Measurements from ENCODE around the gene ZDHHC11. TPM values are rescaled to one million over a fixed set of nuclear protein-coding genes. Genes with fewer than 3 reads are reported as not detected.
A peak's percentile ranks its signal among the peaks of the same experiment; 100 is the strongest.

The ZDHHC11 gene
- total and polyA plus RNA-seq, 7 experiments from 2014 or later = 0.20 to 22.1 (median 8.8) TPM; not detected in 1

DNA sequence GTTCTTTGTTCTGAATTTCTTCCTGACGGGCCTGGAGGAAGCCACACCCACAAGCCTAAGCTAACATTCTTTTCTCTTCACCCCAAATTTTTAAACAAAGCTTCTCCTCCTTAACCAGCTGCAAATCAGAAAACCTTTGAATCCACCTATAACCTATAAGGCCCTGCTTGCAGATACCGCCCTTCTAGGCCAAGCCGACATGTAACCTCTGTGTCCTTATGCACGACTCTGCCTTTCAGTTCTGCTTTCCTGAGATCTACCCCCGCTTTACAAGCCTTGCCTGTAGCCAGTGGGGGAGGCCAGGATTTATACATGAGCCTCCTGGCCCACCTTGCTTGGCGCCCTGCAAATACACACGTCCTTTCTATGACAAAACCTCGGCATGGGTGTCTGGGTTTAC lies 22.5 kb upstream of the ZDHHC11 start:
- Mint-ChIP-seq H3K27me3 (no peaks in the 10 kb centered on the region), H3K4me3 (no peak overlapping the region), H3K36me3 (peaks cover 12 to 75% (median 34%) of the 10 kb centered on the region in 5 donors), H3K27ac (no peak overlapping the region), H3K4me1 (peaks cover 0 to 7% (median 0%) of the 10 kb centered on the region in 7 donors), H3K9me3 (no peaks in the 10 kb centered on the region)
- no peak overlapping the region for H3K4me3 ChIP-seq (ENCODE audit: low read length)
- intact Hi-C loops (cut with micrococcal nuclease) = no loop called here
- no peaks in the 10 kb centered on the region for H3K27me3 ChIP-seq (ENCODE audit: control insufficient read depth in 2 of 2, insufficient read depth in 2 of 2, low read length in 2 of 2)
- ATAC-seq (no peak), DNase-seq (no peak)
- ChIA-PET CTCF (no interaction called here), POLR2A (no interaction called here)
- no peak overlapping the region for H3K27ac ChIP-seq (ENCODE audit: low read depth, low read length)
- H3K9me3 ChIP-seq (ENCODE audit: control insufficient read depth in 2 of 3, low read length in 3 of 3) = no peaks in the 10 kb centered on the region
- H3K4me1 ChIP-seq (ENCODE audit: control insufficient read depth in 2 of 2, insufficient read depth in 2 of 2, low read length in 2 of 2) = no peaks in the 10 kb centered on the region
- peaks cover 19 to 99% (median 38%) of the 10 kb centered on the region in 3 experiments for H3K36me3 ChIP-seq (ENCODE audit: control insufficient read depth in 2 of 3, insufficient read depth in 3 of 3, low read length in 3 of 3)

DNA sequence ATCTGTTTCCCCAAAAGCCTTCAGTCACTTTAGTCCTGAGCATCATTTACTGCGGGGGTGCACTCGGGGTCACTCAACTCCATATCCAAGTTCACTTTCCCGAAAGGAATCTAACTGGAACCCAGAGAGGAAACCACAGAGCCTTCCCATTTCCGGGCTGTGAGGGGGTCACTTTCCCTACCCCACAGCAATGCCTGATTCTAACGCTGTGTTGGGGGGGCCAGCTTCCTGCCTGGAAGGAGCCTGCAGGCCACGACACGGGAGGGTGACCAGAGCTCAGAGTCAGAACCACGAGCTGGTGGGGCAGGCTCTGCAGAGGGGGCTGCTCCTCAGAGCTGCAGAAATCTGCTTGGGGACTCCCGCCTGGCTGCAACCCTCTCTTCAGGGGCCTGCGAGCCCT lies 21.5 kb upstream of the ZDHHC11 start:
- Histone ChIP-seq H3K36me3 (ENCODE audit: control insufficient read depth in 2 of 3, insufficient read depth in 3 of 3, low read length in 3 of 3) (peaks cover 19 to 99% (median 39%) of the 10 kb centered on the region in 3 experiments), H3K4me3 (ENCODE audit: low read length) (no peak overlapping the region), H3K4me1 (ENCODE audit: control insufficient read depth in 2 of 2, insufficient read depth in 2 of 2, low read length in 2 of 2) (no peaks in the 10 kb centered on the region), H3K27me3 (ENCODE audit: control insufficient read depth in 2 of 2, insufficient read depth in 2 of 2, low read length in 2 of 2) (no peaks in the 10 kb centered on the region), H3K9me3 (ENCODE audit: control insufficient read depth in 2 of 3, low read length in 3 of 3) (no peaks in the 10 kb centered on the region), H3K27ac (ENCODE audit: low read depth, low read length) (no peak overlapping the region)
- H3K9me3 Mint-ChIP-seq = no peaks in the 10 kb centered on the region
- H3K36me3 Mint-ChIP-seq = peaks cover 17 to 77% (median 38%) of the 10 kb centered on the region in 5 donors
- no peak for ATAC-seq
- no peaks in the 10 kb centered on the region for H3K27me3 Mint-ChIP-seq
- ChIA-PET CTCF (no interaction called here), POLR2A (no interaction called here)
- H3K4me1 Mint-ChIP-seq = peaks cover 0 to 7% (median 0%) of the 10 kb centered on the region in 7 donors
- DNase-seq = no peak
- H3K4me3 Mint-ChIP-seq = no peak overlapping the region
- no peak overlapping the region for H3K27ac Mint-ChIP-seq
- intact Hi-C loops (cut with micrococcal nuclease) = no loop called here

DNA sequence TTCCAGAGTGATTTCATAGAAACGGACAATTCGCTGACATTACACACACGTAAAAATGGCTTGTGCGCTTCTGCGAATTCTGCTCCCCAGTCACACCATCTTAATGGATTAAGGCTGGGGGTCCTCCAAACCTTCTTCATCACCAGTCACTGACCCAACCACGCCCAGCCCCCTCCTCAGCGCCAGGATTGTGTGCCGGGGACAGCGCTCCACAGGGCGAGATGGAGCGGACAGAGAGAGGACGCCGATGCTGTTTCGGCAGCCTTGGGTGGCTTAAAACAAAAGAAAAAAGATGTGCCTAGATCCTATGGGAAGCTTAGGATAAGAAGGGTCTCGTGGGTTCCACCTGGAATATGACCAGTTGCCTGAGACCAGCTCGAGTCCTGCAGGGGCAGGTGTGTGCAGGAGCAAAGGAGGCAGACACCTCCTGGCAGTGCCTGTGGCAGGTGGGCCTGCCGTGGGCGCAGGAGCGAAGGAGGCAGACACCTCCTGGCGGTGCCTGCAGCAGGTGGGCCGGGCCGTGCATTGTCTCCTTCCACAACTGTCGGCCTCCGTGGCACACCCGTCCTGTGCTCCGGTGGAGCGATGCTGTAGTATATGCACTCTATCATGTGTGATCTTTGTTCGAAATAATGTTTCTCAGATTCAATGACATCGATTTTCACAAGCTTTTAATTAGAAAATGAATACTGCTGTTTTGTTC lies 21.0 kb upstream of the ZDHHC11 start:
- H3K9me3 ChIP-seq (ENCODE audit: control insufficient read depth in 2 of 3, low read length in 3 of 3) = no peaks in the 10 kb centered on the region
- DNase-seq (no peak), ATAC-seq (no peak)
- peaks cover 0 to 7% (median 0%) of the 10 kb centered on the region in 7 donors for H3K4me1 Mint-ChIP-seq
- no peak overlapping the region for H3K4me3 Mint-ChIP-seq
- no peak overlapping the region for H3K27ac ChIP-seq (ENCODE audit: low read depth, low read length)
- H3K4me3 ChIP-seq (ENCODE audit: low read length) = no peak overlapping the region
- POLR2A ChIA-PET = no interaction called here
- no peak overlapping the region for H3K27ac Mint-ChIP-seq
- H3K27me3 Mint-ChIP-seq = no peaks in the 10 kb centered on the region
- no peaks in the 10 kb centered on the region for H3K4me1 ChIP-seq (ENCODE audit: control insufficient read depth in 2 of 2, insufficient read depth in 2 of 2, low read length in 2 of 2)
- CTCF ChIA-PET = no interaction called here
- intact Hi-C loops (cut with micrococcal nuclease) = no loop called here
- peaks cover 19 to 99% (median 39%) of the 10 kb centered on the region in 3 experiments for H3K36me3 ChIP-seq (ENCODE audit: control insufficient read depth in 2 of 3, insufficient read depth in 3 of 3, low read length in 3 of 3)
- H3K27me3 ChIP-seq (ENCODE audit: control insufficient read depth in 2 of 2, insufficient read depth in 2 of 2, low read length in 2 of 2) = no peaks in the 10 kb centered on the region
- no peaks in the 10 kb centered on the region for H3K9me3 Mint-ChIP-seq
- peaks cover 17 to 77% (median 36%) of the 10 kb centered on the region in 5 donors for H3K36me3 Mint-ChIP-seq

GRCh38 chr5:870956-871355 lies 20.2 kb upstream of the ZDHHC11 start:
- Histone ChIP-seq H3K9me3 (ENCODE audit: control insufficient read depth in 2 of 3, low read length in 3 of 3) (no peaks in the 10 kb centered on the region), H3K4me1 (ENCODE audit: control insufficient read depth in 2 of 2, insufficient read depth in 2 of 2, low read length in 2 of 2) (no peaks in the 10 kb centered on the region), H3K36me3 (ENCODE audit: control insufficient read depth in 2 of 3, insufficient read depth in 3 of 3, low read length in 3 of 3) (peaks cover 19 to 99% (median 34%) of the 10 kb centered on the region in 3 experiments), H3K27ac (ENCODE audit: low read depth, low read length) (no peak overlapping the region), H3K4me3 (ENCODE audit: low read length) (no peak overlapping the region), H3K27me3 (ENCODE audit: control insufficient read depth in 2 of 2, insufficient read depth in 2 of 2, low read length in 2 of 2) (no peaks in the 10 kb centered on the region)
- ChIA-PET POLR2A (no interaction called here), CTCF (interaction anchor here (0.6 kb wide), 1 partner anchor 10 kb away, joined by 3 read pairs; no protein-coding TSS in a partner anchor)
- H3K27ac Mint-ChIP-seq = peak overlapping the region in 1 of 9 donors; percentile 32
- peaks cover 0 to 7% (median 0%) of the 10 kb centered on the region in 7 donors for H3K4me1 Mint-ChIP-seq
- peaks cover 17 to 79% (median 44%) of the 10 kb centered on the region in 5 donors for H3K36me3 Mint-ChIP-seq
- DNase-seq (no peak), ATAC-seq (no peak)
- H3K27me3 Mint-ChIP-seq = no peaks in the 10 kb centered on the region
- intact Hi-C loops (cut with micrococcal nuclease) = no loop called here
- no peak overlapping the region for H3K4me3 Mint-ChIP-seq
- no peaks in the 10 kb centered on the region for H3K9me3 Mint-ChIP-seq

DNA sequence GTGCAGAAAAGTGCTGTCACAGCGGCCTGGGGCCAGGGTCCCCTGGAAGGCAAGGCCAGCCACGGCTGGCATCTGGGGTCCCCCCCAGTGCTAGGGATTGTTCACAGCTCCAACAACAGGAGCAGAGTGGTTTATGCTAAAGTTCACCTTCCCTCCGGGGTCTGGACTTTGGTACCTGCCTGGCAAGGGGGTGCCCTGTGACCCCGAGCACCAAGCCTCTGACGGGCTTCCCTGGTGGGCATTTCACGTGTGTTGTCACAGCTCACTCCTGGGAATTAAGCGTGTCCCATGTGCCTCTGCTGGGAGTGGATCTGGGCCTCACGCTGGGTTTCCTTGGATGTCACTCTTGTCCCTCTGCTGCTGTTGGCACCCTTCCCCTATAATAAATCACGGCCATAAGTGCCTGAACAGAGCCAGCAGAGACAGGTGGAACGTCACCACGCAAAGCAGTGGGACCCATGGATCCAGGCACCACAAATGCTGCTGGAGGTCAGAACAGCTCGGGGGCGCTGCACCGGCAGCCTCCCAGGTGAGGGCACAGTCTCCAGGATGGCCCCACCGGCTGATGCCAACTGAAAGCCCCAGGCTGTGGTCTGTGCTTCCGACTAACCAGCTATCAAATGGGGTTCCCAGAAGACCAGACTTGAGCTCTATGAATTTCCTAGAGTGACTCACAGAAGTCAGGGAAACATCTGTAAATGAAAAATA lies 17.8 kb upstream of the ZDHHC11 start:
- H3K4me1 ChIP-seq (ENCODE audit: control insufficient read depth in 2 of 2, insufficient read depth in 2 of 2, low read length in 2 of 2) = no peaks in the 10 kb centered on the region
- ChIA-PET POLR2A (interaction anchor here (0.7 kb wide), 1 partner anchor 25 kb away, joined by 3 read pairs; no protein-coding TSS in a partner anchor), CTCF (no interaction called here)
- no peak overlapping the region for H3K4me3 ChIP-seq (ENCODE audit: low read length)
- peaks cover 16 to 67% (median 30%) of the 10 kb centered on the region in 5 donors for H3K36me3 Mint-ChIP-seq
- H3K27ac ChIP-seq (ENCODE audit: low read depth, low read length) = no peak overlapping the region
- H3K27me3 ChIP-seq (ENCODE audit: control insufficient read depth in 2 of 2, insufficient read depth in 2 of 2, low read length in 2 of 2) = no peaks in the 10 kb centered on the region
- no peaks in the 10 kb centered on the region for H3K27me3 Mint-ChIP-seq
- H3K36me3 ChIP-seq (ENCODE audit: control insufficient read depth in 2 of 3, insufficient read depth in 3 of 3, low read length in 3 of 3) = peaks cover 19 to 100% (median 39%) of the 10 kb centered on the region in 3 experiments
- DNase-seq (no peak), ATAC-seq (no peak)
- no peak overlapping the region for H3K4me3 Mint-ChIP-seq
- H3K9me3 ChIP-seq (ENCODE audit: control insufficient read depth in 2 of 3, low read length in 3 of 3) = no peaks in the 10 kb centered on the region
- no peaks in the 10 kb centered on the region for H3K9me3 Mint-ChIP-seq
- no peaks in the 10 kb centered on the region for H3K4me1 Mint-ChIP-seq
- H3K27ac Mint-ChIP-seq = no peak overlapping the region
- intact Hi-C loops (cut with micrococcal nuclease) = no loop called here

- ATAC-seq = no peak
Measured at GRCh38 chr5:867300-867870, 16.6 kb upstream of the ZDHHC11 start.

More at GRCh38 chr5:867300-867870, 16.6 kb upstream of the ZDHHC11 start:
- Mint-ChIP-seq H3K27me3 (no peaks in the 10 kb centered on the region), H3K9me3 (no peaks in the 10 kb centered on the region), H3K4me3 (no peak overlapping the region), H3K27ac (peak overlapping the region in 1 of 9 donors; percentile 28), H3K4me1 (no peaks in the 10 kb centered on the region), H3K36me3 (peaks cover 16 to 61% (median 29%) of the 10 kb centered on the region in 5 donors)
- Histone ChIP-seq H3K4me1 (ENCODE audit: control insufficient read depth in 2 of 2, insufficient read depth in 2 of 2, low read length in 2 of 2) (no peaks in the 10 kb centered on the region), H3K36me3 (ENCODE audit: control insufficient read depth in 2 of 3, insufficient read depth in 3 of 3, low read length in 3 of 3) (peaks cover 19 to 100% (median 39%) of the 10 kb centered on the region in 3 experiments), H3K27ac (ENCODE audit: low read depth, low read length) (no peak overlapping the region), H3K9me3 (ENCODE audit: control insufficient read depth in 2 of 3, low read length in 3 of 3) (no peaks in the 10 kb centered on the region), H3K4me3 (ENCODE audit: low read length) (no peak overlapping the region), H3K27me3 (ENCODE audit: control insufficient read depth in 2 of 2, insufficient read depth in 2 of 2, low read length in 2 of 2) (no peaks in the 10 kb centered on the region)
- no peak for DNase-seq
- intact Hi-C loops (cut with micrococcal nuclease) = no loop called here
- CTCF ChIA-PET = no interaction called here
- POLR2A ChIA-PET = no interaction called here
